Suppressor macrophage treated with lipopolysaccharide for 1 hour (primary cell): Measurements from ENCODE around the gene ADCY5.

Source experiments
- DNase-seq, 3 donors: peaks; one replicate each; pipeline ENCODE4 v3.0.0-alpha.2; 2020 to 2022

ADCY5 gene

DNA sequence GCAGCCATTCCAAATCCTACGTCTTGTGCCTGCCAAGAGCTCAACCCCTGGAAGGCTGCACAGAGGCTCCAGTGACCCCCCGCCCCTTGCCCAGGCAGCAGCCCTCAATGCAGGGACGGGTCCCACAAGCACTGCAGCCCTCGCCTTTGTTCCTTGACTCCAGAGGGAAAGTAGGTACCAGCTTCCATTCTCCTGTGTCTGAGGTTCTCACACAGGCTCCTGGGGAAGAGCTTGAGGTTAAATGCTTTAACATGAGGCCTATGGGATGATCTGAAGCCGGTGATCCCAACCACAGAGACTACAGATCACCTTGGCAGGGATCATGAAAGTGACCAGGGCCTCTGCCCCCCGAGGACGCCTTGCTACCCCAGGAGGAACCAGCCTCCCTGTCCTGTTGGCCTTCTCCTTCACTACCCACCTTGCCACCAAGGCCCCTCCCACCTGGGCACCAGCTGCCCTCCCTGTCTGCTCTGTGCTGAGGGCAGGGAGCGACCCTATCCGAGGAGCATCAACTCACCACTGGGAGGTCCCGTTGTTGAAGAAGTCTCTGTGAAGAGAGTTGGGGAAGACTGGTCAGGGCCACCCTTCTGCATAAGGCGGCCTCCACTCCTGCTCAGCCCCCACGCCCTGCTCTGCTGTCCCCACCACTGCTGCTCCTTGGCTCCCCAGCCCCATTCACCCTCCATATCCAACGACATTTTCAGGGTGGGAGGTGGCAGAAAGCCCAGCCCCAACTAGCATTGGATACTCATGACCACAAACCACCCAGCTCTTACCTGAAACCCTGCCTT is 151.9 kb downstream of the ADCY5 start:
- DNase-seq = no peak

DNA sequence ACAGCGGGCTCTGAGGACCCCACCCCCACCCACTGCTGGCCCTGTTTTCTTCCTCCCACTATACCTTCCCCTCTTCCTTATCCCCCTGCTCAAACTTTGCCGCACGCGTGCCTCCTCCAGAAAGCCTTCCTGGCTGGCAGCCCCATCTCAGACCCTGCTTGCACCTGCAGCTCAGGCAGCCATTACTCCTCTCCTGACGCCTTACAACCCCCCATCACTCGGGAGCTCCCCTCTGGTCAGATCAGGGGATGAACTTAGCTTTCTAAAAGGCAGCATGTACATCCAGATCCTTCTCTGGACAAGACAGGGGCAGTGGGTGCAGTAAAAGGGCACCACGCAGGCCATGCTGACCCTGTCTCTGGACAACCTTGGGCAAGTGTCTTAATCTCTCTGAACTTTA is 152.6 kb downstream of the ADCY5 start:
- DNase-seq = no peak

DNA sequence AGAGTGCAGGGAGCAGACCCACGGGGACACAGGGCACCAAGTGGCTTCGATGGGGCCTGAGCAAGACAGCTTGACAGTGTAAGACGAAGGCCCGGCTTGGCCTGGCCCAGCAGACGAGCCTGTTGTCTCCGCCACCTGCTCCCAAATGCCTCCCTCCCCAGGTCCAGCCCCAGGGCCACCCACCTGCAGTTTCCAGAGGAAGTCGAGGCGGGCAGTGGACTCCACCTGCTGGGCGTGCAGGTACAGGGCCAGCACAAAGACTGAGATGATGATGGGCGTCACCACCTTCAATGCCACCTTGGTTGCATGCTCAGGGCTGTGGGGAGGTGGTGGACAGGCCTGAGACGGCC is 153.0 kb downstream of the ADCY5 start:
- DNase-seq = no peak

DNA sequence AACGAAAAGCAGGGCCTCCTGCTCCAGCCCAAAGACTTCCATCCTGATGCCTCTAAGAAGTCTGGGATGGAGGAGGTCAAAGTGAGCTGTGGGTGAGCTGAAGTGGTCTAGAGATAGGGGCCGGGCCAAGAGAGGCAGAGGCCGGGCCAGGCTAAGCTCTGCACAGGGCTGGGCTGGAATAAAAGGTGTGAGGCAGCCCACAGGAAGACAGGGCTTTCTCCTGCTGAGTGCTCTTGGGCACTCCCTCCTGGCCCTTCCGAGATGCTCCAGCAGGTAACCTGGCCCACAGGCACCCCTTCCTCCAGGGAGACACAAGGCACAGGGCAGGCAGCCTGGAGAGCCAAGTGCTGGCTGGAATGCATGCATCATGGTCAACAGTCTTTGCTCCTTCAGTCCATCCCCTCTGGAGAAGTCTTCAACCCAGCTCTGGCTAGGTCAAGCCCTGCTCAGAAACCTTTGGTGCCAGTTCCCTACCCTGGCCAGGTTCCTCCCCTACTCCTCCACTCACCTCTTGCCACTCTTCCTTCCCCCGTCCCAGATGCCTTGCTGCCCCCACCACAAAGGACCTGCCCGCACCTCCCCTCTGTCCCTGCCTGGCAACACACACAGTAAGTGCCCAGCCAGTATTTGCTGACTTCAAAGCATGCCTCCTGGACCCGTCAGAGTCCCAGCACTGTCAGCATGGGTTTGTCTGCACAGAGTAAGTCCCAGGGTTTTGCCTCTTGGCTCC is 153.6 kb downstream of the ADCY5 start:
- no peak for DNase-seq

DNA sequence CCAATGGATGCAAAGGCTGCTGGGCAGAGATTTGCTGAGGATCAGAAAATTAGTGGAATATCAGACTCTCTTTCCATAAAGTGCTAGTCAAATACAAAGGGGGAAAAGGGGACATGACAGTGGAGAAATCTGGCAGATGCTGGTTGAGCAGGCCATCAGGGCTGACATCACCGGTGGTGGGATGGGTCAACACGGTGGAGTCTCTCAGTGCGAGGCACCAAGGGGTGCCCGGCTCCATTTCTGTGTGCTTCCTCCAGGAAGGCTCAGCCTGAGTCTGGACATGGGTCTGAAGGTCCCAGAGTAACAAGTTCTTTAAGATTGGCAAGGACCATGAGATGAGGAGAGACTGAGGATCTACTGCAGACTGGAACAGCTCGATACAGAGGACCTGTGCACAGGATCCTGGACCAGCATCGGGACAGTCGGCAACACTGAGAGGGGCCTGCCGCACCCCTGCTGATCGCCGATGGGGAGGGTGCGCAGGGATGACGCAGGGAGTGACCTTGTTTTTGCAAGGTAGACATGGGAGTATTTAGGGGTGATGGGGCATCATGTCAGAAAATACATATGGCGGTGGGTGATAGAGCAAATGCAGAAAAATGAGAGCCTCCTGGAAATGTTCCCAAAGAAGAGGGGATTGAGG is 154.5 kb downstream of the ADCY5 start:
- no peak for DNase-seq

DNA sequence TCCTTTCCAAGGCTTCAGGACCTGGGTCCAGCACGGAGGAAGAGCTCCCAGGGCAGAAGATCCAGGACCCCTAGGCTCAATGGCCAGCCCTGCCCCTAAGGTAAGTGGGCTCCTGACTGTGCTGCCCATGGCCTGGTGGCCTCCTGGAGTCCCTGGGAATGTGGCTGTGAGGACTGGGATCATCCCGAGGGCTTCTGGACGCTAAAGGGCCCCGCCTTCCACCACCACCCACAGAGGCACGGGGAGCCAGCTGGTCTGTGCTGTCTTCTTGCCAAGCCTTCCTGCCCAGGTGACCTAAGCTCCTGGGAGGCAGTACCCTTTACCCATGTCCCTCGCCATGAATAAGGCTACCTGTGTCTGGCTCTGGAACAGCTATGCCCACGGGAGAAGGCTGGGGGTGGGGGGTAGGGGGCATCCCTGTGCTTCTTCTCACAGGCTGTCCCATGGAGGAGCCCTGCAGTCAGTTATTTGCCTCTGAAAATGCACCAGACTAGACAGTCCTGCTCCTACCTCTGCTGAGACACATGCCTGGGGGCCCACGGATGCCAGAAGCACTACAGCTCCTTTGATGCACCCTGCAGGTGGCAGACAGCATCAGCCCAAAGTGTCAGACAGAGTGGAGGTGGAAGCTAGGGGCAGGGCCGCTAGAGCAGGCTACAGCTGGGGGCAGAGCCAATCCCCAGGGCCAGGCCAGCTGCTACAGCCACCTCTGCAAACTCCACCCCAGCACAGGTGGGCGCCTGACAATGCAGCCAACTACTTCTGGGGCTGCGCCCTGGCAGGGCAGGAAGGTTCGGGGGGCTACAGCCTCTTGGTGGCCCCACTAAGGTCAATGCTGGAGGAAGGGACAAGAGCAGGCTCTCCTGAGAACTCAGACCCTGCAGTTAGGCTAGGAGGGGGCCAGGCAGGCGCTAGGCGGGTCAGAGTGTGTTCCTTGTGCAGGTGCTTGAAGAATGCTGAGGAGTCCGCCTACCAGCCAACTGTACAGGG is 156.3 kb downstream of the ADCY5 start:
- no peak for DNase-seq

DNA sequence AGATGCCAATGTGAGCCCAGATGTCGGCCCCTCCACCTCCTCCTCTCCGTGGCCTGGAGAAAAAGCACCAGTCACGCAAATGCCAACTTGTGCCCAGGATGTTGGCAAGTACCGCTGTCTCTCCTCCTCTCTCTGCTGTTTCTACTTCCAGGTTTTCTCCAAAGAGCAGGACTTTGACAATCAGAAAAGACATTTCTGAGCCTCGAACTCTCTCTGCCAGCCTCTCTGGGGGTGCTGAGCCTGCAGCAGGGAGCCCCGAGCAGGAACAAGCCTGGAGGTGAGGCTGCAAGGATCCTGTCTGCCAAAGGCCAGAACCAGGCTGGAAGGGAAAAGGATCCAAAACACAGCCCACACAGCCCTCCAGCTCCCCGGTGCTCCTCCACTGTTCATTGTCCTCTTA is 157.5 kb downstream of the ADCY5 start:
- DNase-seq = no peak

DNA sequence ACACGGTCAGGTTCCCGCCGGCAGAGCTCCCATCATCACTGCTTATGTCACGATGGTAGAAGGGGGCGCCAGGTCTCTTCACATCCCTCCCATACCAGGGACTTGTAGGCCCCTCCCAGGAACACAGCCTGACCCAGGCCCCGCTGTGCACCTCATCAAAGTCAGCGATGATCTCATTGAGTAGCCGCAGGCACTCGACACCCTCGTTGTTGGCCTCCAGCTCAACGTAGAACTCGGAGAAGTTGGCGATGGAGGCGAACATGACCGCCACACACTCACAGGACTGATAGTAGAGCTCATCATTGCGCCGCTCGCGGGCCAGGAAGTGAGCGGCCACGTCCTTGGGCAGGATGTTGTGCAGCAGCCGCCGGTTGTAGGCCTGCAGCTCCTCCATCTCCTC is 157.9 kb downstream of the ADCY5 start:
- no peak for DNase-seq

DNA sequence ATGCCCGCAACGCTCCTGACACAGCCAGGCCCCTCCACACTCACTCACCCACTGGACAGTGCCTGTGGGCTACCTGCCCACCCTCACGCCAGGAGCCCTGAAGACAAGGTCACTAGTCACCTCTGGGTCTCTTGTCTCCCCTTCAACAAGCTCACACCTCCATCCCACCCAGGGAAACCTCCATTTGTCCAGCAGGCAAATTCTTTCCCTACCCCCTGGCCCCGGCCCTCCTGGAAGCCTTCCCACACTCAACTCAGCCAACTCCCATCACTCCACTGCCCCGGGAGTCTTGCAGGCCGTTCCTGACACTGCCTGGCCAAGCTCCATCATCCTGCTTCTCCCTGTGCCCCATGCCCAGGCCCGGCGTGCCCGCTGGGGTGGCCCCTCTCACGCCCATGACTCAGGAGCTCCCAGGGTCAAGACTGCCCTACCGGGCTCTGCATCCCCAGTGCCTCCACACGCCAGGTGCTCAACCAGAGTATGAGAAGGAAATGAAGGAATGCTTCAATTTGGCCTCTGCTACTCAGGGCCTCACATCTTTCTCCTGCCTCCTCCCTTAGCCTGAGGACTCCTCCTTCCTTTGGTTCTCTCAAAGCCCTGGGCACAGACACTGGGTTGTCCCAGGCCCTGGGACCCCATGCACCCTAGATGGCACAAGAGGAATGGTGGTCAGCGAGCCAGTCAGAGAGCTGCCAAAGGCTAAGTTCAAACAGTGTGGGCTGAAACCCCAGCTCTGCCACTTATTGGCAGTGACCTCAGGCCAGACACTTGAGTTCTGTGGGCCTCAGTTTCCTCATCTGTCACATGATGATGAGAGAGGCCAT is 158.6 kb downstream of the ADCY5 start:
- DNase-seq = no peak

DNA sequence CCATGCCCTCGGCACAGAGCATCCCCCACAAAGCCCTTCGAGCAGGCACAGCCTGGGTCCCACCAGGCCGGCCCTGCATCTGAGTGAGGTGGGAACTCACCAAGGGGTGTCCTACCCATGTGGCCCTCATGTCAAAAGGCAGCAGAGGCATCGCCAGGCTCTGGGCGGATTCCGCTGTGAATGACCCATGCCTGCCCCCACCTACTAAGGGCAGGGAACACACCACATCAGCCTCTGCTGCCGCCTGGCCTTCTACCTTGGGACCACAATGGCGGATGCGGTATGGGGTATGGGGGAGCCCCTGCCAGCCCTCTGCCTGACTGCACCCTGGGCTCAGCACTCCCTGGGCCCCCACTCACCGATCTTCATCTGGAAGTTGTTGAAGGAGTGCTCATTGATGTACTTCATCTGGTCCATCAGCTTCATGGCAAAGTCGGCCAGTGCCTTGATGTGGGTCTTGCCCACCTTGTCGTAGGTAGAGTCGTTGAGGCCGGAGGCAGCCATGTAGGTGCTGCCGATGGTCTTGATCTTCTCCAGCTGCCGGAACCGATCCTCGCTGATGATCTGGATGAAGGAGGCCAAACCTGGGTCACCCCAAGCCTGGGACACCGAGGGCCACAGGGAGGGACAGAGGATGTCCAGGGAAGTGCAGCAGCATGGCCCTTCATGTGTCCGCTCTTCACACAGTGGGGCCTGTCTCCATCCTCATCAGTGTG is 159.3 kb downstream of the ADCY5 start:
- no peak for DNase-seq

DNA sequence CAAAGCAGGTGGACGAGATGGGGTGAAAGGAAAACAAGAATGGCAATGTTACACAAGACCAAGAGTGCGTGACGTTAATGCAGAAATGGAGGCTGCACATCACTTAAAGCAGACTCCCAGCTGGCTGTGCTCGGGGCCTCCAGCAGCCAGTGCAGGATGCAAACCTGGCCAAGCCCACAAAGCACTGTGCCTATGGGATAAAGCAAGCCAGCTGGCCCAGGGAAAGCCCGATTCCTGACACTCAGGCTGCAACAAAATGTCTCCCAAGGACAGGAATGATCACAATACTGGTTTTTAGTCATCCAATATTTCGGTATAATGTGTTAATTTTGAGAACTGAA is 161.0 kb downstream of the ADCY5 start:
- no peak for DNase-seq

DNA sequence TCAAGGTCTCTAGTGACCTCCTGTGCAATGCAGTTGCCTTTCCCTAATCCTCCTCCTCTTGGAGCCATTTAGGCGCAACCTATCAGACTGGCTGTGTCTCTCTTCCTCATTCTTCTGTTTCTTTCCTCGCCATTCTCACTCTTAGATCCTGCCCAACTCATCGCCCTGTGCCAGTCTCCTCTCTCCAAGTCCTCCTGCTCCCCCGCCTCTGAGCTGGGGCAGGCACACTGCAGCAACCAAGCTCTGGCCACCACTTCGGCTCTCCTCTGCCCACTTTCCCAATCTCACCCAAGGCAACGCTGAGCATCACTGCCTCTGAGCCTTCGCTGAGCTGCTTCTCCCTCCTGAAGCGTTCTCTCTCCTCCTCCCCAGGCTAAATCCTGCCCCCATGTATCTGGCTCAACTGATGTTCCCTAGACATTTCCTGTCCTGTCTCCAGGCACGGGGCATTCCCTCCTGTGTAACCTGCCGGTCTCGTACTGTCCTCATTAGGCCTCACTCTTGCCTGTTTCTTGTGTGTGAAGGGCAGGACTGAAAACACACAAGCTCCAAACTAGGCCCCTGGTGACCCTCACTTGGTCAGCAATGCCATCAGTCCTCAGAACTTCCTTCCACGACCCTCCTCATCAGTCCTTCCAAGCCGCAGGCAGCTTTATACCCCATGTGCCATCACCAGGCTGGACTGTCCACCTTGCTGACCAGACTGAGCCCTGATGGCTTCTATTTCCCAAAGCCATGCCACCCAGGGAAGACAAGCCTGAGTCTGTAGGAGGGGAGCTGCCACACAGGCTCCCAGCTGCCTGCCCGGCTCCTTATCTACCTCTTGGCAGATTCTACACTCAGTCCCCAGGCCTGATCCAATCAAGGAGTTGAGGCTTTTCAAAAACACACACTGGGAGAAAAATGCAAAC is 161.6 kb downstream of the ADCY5 start:
- no peak for DNase-seq

DNA sequence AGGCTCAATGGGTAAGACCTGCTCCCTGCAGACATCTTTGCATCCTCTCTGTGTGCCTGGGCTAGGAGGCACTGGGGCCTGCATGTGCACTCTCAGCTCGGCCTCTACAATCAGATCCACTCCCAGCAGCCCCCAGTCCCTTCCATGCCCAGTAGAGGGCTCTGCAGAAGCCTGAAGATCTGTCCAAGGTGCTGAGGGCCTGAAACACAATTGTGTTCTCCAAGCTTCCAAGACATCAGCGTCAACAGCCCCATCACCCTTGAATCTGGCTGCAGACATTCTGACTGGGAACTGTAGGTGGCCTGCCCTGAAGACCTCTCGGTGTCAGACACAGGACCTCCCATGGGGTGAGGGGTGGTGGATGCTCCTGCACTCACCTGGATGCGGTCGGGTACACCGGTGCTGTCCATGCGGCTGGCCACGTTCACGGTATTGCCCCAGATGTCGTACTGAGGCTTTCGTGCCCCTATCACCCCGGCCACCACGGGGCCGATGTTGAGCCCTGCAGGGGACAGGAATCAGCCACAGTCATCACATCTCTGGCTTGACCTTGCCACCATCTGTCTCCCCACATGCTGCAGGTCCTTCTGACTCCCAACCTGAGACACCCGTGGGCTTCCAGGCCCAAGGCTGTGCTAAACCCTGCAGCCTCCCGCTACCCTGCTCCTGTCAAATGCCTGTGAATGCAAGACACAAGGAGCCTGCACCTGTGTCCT is 162.4 kb downstream of the ADCY5 start:
- DNase-seq = peak; percentile 65 to 79 (median 72)

DNA sequence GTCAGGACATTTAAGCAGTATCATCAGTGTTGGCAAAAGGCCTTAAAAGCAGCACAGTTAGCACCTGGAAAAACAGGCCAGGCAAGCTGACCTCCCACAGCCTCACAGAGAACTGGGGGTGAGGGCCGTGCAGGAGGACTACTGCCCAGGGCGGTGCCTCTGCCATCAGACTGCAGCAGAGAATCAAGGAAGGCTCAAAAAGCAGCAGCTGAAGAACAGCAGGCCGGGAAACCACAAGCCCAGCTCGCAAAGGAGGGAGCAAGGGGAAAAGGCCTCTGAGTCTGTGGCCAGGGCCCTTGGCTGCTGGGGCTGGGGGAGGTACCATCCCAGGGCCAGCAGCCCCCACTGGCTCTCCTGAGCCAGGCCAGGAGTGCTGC is 163.0 kb downstream of the ADCY5 start:
- no peak for DNase-seq

DNA sequence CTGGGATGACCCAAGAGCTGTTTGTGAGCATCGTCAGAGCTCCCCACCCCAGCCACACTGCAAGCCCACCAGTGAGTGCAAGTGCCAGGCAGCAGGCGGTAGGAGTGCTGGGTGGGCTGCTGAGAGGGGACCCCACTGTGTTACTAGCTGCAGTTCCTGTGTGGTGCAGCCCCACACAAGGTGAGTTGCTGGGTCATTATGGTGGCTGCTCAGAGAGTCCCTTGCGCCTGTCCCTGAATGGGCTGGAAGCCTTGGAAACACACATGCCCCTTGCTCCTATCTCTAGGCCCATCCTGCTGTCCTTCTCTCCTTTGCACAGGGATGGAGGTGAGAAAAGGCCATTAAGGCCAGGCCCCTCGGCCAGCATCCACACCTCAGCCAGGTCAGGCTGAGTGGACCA is 163.4 kb downstream of the ADCY5 start:
- DNase-seq = no peak

DNA sequence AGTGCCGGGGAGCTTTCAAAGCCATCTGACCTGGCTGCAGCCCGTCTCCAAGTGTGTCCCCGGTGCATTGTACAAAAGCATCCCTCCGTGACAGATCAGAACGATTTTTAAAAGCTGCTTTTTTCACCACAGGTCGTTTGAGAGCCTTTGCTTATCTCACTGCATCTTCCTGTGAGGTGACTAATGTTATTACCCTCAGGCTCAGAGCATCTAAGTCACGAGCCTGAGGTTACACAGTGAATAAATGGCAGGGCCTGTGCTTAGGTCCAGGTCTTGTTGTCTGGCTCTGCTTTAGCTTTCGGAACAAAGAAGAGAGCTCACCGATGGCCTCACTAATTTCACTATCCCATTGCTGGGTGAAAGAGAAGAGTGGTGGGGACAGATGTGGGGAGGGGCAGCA is 163.8 kb downstream of the ADCY5 start:
- no peak for DNase-seq

DNA sequence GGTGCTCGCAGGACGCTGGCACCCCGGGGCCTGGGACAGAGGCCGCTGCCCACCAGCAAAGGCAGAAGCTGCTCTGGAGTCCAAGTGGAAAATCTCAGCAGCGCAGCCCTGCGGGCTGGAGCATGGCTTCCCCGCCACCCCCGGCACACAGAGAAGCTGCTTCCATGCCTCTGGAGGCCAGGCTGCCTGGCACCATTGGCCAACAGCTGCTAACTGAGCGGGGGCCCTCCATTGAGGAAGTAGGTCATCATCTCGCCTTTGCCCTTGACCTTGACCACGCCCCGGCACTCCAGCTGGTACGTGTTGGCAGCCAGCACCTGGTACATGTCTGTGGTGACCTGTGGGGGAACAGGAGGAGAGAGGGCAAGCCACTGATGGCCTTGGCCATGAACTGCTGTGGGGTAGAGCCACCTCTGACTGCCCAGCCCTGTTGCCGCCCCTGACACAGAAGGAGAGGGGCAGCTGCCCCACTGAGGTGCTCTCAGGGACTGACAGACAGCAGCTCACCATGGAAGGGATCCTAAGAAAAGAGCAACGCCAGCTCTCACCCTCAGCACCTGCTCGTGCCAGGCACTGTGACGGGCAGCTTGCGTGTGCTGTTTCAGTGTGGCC is 164.4 kb downstream of the ADCY5 start:
- DNase-seq = no peak

DNA sequence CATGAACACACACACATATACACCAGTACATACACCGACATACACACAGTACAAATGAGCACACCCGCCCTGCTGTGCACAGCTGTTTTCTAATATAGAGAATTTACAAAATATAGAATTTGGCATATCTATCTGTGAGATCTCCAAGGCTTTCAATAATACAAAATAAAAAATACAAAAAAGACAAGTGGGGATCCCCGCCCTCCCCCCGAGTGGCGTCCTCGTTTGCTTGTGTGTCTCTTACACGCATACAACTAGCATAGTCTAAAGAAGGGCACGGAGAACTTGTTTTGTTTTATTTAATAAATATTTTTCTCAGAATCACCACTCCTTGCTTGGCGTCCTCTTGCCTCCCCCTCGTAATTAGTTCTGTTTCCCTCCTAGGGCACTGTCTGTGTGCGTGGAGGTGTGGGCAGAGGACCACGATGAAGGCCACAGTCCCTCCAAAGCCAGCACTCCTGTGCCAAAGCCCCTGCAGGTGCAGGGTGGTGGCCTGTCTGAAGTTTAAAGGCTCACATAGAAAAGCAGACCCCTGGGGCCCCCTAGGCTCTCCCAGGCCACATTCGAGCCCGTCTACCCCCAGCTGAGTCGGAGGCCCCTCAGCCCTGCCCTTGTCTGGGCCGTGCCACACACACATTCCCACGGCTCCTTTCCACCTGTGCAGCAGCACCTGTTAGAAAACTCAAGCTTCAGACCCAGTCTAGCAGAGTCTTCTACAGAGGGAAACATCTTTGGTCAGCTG is 165.1 kb downstream of the ADCY5 start:
- no peak for DNase-seq
